Activated T-cell treated with anti-CD3 and anti-CD28 coated beads for 48 hours (primary cell): Measurements from ENCODE around the gene SRD5A1.

ENCODE experiments used
- DNase-seq: peaks from one replicate; pipeline ENCODE4 v3.0.0-alpha.2; 2020; ENCODE audit warnings: low read depth

The SRD5A1 gene

DNA sequence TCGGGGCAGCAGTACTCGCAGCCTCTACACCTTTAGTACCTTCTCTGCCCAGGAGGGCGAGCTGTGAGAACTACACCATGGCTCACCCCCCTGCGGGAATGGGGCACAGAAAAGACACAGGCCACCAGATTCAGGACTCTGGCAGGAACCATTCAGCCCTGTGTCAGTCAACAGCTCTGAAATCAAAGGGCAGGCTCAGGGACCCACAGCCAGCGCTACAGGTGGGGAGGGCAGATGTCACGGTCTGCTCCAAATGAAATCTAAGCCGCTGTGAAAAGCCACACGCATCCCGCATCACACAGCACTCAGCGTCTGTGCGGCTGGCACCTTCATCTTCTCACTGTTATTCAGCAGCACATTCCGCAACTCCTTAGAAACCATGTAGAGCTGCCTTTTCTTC is 28.3 kb upstream of the SRD5A1 start:
- no peak for DNase-seq

DNA sequence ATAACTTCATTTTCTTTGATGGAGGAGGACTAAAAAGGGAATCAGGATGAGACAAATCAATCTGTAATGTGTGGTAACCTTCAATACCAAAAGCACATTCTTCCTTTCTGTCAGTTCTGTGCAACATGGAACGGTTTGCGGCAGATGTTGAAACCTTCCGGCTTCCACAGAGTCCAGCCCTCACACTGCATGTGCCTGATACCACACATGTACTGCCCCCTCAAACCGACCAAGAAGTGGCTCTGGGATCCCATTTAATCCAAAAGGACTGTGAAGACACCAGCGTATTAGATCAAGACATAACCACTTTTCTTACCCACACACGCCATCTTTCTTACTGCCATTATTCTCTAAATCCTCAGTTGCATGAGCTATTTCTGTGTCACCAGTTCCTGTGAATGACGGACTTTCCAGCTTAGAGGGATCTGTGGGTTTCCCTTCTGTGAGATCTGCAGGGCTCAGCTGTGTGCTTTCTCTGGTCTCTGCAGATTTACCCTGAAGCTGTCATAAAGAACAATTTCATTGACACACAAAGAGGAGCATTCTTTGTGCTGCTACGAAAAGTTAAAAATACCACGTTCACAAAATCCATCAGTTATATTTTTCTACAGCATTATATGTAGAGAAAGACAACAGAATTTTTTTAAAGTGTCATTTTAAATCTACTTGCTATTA is 26.2 kb upstream of the SRD5A1 start:
- no peak for DNase-seq

GRCh38 chr5:6607559-6607936 is 25.7 kb upstream of the SRD5A1 start:
- no peak for DNase-seq

GRCh38 chr5:6608016-6608415 is 25.2 kb upstream of the SRD5A1 start:
- DNase-seq, result no peak

- DNase-seq, result no peak
These were observed 21.6 kb upstream of the SRD5A1 start for GRCh38 chr5:6611334-6612256.

DNA sequence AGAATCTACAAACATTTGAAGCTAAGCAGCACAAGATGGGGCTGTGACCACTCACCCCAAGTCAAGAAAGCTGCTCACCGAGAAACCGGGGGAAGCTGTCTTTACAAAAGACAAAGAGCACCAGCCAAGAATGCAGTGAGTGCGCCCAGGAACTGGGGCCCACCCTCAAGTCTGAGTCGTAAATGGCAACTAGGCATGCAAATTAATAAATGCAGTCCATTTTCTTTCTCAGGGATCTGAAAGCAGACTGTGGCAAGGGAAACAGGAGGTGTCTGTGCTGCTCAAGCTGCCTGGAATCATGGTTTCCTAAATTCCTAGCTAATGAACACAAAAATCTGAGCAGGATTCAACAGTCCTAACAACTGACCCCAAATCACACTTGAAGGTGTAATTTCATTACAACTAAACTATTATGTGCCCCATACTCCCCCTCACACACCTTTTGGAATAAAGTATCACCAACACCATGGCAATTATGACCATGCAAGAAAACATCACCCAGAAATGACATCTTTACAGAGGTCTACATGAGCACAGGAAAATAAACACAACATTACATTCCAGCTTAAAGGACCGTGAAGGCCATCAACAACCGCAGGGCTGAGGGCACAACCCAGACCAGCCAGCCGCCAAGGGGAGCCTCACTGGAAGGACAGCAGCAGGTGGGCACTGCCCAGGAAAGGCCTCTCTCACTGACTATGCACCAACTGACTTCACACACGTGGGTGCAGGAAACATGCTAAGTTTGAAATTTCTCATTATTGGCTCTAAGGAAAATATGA is 18.0 kb upstream of the SRD5A1 start:
- DNase-seq, result no peak

GRCh38 chr5:6616632-6617031 is 16.6 kb upstream of the SRD5A1 start:
- no peak for DNase-seq

DNA sequence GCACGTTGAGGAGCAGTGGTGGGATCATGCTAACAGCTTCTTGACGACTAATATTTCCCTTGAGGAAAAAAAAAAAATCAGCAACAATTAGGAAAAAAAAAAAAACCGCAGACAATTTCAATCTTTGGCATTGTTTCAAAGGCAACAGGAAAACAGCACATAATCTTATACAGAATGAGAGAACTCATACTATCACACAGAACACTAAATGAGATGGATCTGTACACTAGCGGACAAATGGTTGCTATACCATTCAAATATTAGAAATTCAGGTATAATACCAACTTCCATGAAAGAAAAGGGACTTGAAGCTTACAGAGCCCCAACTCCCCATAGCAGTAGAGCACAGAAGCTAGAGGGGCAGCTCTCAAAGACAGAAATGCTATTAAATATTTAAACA is 10.0 kb upstream of the SRD5A1 start:
- DNase-seq, result no peak

DNA sequence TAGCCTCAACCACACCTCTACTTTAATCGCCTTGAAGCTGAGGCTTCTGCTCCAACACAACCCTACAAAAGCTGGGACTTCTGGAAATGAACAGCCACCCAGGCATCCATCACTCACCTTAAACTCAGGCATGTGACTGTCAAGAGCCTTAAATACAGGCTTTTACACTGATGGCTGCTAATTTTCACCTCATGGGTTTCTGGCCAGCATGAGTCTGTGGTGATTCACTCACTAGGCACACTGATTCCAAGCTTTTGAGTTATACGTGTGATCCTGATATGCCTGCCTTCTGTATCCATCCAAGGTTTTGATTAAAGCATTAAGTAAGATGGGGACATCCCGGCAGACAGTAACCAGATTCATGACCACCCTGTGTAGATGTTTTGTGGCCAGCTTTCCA is 9.3 kb upstream of the SRD5A1 start:
- no peak for DNase-seq

DNA sequence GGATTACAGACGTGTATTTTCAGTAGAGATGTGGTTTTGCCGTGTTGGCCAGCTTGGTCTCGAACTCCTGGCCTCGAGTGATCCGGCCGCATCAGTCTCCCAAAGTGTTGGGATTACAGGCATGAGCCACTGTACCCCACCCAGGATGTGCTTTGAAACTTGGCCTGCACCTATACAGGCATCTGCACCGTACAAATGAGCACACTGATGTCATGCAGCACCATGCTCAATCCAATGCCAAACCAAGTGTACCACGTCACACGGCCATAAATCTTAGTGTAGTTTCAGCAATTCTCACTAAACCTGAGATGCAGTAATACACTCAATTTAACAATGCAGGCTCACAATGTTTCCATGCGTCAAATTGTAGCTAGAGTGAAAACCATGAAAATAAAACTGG is 6.7 kb upstream of the SRD5A1 start:
- DNase-seq, result no peak

DNA sequence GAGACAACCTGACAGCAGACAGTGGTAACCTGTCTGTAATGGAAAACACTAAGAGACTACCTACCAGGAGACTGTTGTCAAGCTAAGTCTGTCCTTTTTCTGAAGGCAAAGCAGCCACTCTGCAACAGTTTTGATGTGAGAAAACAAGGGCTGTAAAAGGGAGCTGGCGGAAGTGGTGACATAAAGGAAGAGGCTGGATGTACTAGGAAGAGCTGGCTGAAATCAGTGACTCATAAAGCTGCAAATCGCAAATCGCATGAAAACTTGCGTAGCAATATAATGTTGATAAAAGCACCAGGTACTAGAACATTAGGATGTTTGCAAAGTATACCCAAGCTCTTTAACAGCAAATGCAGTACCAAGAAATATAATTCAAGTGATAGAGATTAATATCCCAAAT is 1.8 kb upstream of the SRD5A1 start:
- no peak for DNase-seq

- no peak for DNase-seq
These were observed 834 bp upstream of the SRD5A1 start for GRCh38 chr5:6632324-6632887.

- DNase-seq, result no peak
These were observed 417 bp downstream of the SRD5A1 start for GRCh38 chr5:6633469-6634245.

- DNase-seq, result no peak
These were observed 1.1 kb downstream of the SRD5A1 start for GRCh38 chr5:6634306-6634705.

GRCh38 chr5:6634788-6635430 is 1.7 kb downstream of the SRD5A1 start:
- no peak for DNase-seq

DNA sequence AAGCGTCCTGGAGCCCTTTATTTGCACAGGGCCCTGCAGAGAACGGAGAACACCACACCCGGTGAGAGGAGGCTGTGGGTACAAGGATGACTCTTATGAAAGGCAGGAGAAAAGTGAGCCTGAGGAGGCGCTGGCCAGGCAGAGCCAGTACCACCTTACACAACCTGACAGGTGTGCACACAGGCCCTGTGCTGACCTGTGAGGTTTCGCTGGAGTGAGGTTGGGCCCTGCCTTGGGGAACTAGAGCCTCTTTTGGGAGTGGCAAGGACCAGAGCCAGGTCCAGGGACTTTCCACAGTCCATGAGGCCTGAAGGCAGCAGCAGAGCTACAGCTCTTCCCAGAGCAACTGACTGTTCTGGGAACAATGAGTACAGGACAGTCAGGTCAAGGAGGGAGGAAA is 3.1 kb downstream of the SRD5A1 start:
- no peak for DNase-seq

- DNase-seq, result no peak
These were observed 3.8 kb downstream of the SRD5A1 start for GRCh38 chr5:6637022-6637421.

DNA sequence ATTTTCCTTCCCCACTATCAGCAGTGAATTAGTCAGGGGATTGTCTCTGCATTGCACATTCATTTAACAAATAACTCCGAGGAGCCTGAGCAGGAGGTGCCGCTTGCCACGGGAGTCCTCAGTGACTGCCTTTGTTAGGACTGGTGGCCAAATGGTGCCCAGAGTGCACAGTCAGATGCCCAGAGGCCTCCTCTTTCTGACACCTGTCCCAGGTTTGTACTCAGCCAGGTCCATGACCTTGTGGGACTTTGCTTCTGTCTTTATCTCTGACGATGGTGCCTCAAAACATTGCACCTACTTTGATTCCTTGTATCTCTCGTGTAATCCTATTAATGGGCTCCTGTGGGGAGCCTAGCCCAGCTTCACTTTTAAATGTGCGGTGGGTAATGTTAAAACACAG is 4.3 kb downstream of the SRD5A1 start:
- no peak for DNase-seq

DNA sequence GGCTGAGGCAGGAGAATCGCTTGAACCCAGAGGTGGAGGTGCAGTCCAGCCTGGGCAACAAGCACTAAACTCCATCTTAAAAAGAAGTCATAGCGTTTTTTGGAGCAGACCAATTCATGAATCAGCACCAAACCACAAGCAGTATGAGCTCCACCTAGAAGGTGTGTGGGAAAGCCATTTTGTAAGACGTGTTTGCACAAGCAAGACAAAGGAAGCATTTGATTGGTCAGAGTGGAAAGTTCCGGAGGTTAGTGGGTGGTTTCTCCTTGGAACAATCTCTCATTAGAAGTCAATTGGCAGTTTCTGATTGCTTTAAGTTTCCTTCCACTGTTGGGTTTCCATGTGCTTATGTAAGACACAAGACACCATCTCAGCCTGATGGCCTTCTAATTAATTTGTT is 5.0 kb downstream of the SRD5A1 start:
- DNase-seq, result no peak

GRCh38 chr5:6642655-6643054 is 9.4 kb downstream of the SRD5A1 start:
- DNase-seq, result no peak

GRCh38 chr5:6644794-6645241 is 11.6 kb downstream of the SRD5A1 start:
- DNase-seq, result no peak
